GM13977 (cell line): ENCODE measurements around the gene C2orf81.
"Not testable (repeated sequence)": the region's sequence is repeated elsewhere in the genome, so short reads cannot be mapped to it uniquely, and the experiment has no call there.

Experiments
- DNase-seq: peaks from one replicate; pipeline ENCODE4 v3.0.0; 2012; ENCODE audit warnings: low spot score
- CTCF ChIP-seq: IDR thresholded peaks from 2 replicates; pipeline ENCODE4 v1.5.1; 2012; ENCODE audit warnings: mild to moderate bottlenecking, control low read depth; ENCODE audit not compliant: insufficient read depth; ENCODE audit errors: extremely low read depth, missing control alignments
- in situ Hi-C: fragments of 300-500 bp; cut with MboI; formaldehyde crosslinking; loops from one replicate; pipeline ENCODE4 v1.12.0; 2022; ENCODE audit warnings: low sequenced_read_pairs, low pct_unique_long_range_greater_than_20kb, mixed read lengths, inconsistent platforms; ENCODE audit not compliant: unreplicated experiment

C2orf81 gene

GRCh38 chr2:74421221-74421870 is at the start of gene C2orf81, which contains the start of gene WDR54:
Gene C2orf81 (minus strand): TSS chr2:74421619. CDS start chr2:74421560, 59 bp downstream.
Gene WDR54 (plus strand): TSS chr2:74421730. CDS start chr2:74422154, 424 bp downstream.
- in situ Hi-C loops: no loop called here
- no peak for TF ChIP-seq CTCF
- DNase-seq: peak; percentile 98

GRCh38 chr2:74470742-74471141 is 49.3 kb upstream of the C2orf81 start:
- DNase-seq, in situ Hi-C loops: not testable (repeated sequence)

- TF ChIP-seq CTCF: no peak
- in situ Hi-C loops: no loop called here
- no peak for DNase-seq
These were observed 43.0 kb upstream of the C2orf81 start for GRCh38 chr2:74464406-74464805.

GRCh38 chr2:74462786-74463105 is 41.3 kb upstream of the C2orf81 start:
- in situ Hi-C loops: no loop called here
- no peak for TF ChIP-seq CTCF
- no peak for DNase-seq

- in situ Hi-C loops: no loop called here
- DNase-seq: no peak
- no peak for TF ChIP-seq CTCF
These were observed 40.8 kb upstream of the C2orf81 start for GRCh38 chr2:74462054-74462785.

GRCh38 chr2:74461187-74462053 is 40.0 kb upstream of the C2orf81 start:
- no peak for DNase-seq
- in situ Hi-C loops: no loop called here
- peak; percentile 33 for TF ChIP-seq CTCF

GRCh38 chr2:74460187-74460586 is 38.8 kb upstream of the C2orf81 start:
- in situ Hi-C loops, DNase-seq: not testable (repeated sequence)

GRCh38 chr2:74459503-74460118 is 38.2 kb upstream of the C2orf81 start:
- in situ Hi-C loops, DNase-seq: not testable (repeated sequence)
